DMS 273 (cell line): ENCODE data around the gene LDLRAD2.

Source experiments
- DNase-seq: peaks from one replicate; lab custom pipeline; 2025; ENCODE audit not compliant: unreplicated experiment; lab: John Stamatoyannopoulos, UW

Gene LDLRAD2

DNA sequence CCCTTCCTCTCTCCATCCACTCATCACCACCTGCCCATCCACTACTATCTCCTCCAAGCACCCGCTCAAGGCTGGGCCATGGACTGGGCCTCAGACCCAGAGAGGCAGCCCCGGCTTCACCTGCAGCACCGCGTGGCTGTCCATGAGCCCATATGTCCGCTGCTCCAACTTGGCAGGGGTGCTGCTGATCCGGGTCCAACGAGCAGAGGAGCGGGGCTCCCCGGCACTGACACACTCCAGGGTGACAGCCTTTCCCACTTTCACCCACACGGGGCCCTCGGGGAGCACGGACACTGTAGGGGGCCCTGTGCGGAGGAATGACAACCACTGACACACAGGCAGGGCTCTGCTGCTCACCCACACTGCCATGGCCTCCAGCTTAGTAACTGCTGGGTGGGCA is 28.9 kb downstream of the LDLRAD2 start:
- no peak for DNase-seq

DNA sequence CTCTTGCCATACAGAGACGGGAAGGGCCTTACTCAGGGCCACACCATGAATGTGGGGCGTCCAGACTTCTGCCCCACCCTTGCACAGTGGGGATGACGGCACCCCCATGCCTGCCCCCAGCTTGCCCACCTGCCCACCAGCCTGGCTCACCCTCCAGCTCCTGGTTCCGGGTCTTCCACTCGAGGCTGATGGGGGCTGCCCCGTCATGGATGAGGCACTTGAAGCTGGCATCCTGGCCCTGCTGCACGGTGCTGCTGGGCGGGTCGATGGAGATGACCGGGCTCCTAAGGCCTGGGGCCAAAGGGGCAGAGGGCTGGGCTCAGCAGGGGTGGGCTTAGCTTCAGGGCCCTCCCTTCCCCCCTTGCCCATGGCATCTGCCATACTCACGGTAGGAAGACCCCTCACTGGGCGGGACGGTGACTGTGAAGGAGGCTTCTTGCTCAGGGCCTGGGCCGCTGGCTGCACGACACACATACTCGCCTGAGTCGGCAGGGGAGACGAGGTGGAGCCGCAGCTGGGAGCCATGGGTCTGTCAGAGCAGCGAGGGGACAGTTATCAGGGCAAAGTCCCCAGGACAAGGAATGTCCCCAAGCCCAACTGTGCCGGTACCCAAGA is 29.9 kb downstream of the LDLRAD2 start:
- DNase-seq, result no peak

- DNase-seq, result no peak
Measured at GRCh38 chr1:21842606-21843162, 30.6 kb downstream of the LDLRAD2 start.

GRCh38 chr1:21843208-21843607 is 31.1 kb downstream of the LDLRAD2 start:
- DNase-seq, result no peak

DNA sequence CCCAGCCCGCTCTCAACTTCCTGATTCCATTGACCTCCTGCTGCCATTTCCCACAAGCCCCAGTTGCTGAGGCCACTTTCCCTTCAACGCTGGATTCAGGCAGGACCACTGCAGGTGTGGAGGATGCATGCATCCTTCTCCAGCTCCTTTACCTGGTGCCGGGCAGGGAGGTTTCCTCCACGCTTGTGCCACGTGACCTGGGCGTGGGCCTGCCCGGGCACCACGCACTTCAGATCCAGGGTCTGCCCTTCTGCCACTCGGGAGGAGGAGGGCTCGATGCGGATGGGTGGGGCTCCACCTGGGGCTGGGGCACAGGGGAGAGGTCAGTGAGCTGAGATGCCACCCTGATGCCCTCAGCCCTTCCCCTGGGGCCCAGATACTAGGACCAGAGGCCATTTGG is 31.9 kb downstream of the LDLRAD2 start:
- no peak for DNase-seq

DNA sequence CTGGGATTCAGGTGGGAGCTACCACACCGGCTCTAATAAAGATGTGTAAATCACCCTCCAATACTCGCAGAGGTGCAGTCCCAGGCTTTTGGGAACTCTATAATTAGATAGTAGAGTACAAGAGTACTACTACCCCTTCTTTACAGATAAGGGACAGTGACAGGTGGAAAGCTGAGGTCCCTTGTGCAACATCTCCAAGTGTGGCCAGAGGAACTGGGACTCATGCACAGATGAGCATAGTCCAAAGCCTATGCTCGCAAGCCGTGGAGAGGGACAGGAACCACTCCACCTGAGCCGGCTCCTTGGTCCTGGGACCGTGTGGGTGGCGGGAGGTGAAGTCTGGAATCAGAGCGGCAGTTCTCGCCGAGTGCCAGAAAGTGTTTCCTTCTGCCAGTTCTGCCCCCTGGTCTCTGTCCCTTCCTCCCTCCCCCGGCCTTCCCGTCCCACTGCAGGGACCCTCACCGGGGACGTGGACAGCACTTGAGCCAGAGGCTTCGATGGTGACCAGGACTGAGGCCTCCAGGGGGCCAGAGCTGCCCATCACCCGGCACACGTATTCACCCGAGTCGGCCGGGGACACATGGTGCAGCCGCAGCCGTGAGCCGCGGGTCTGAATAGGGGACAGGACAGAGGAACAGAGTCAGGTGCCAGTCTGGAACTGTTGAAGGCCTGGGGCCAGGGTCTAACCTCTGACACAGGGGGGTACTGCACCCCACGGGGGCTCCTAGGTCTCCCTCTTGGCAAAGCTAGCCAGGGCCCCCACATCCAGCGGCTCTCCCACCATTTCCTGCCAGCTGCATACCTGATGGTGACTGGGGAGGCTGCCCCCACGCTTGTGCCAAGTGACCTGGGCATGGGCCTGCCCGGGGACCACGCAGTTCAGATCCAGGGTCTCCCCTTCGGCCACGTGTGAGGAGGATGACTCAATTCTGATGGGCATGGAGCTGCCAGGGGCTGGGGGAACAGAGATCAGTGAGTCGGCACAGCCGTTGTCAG is 33.9 kb downstream of the LDLRAD2 start:
- DNase-seq, result no peak

GRCh38 chr1:21847223-21848205 is 35.4 kb downstream of the LDLRAD2 start:
- no peak for DNase-seq

DNA sequence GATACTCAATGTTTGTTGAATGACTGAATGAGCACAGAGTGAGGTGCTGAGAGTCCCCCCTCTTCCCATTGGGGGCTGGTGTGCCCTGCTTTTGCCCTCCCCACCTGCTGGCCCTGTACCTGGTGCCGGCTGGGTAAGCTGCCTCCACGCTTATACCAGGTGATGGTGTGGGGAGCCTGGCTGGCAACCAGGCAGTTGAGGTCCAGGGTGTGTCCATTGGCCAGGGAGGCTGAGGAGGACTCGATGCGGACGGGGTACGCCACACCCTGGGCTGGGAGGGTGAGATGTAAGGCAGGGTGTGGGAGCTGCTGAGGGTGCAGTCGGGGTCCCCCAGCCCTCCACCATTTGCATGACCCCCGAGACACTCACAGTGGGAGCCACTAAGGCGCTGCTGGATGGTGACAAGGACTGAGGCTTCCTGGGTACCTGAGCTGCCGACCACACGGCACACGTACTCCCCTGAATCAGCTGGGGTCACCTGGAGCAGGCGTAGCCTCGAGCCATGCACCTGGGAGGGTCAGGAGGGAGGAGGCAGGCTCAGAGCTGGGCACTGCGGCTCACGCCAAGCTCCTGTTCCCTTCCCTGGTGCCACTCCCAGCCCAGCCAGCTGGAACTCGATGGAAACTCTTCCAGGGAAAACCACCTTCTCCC is 36.6 kb downstream of the LDLRAD2 start:
- DNase-seq, result no peak

- no peak for DNase-seq
Measured at GRCh38 chr1:21849909-21850576, 38.0 kb downstream of the LDLRAD2 start.

DNA sequence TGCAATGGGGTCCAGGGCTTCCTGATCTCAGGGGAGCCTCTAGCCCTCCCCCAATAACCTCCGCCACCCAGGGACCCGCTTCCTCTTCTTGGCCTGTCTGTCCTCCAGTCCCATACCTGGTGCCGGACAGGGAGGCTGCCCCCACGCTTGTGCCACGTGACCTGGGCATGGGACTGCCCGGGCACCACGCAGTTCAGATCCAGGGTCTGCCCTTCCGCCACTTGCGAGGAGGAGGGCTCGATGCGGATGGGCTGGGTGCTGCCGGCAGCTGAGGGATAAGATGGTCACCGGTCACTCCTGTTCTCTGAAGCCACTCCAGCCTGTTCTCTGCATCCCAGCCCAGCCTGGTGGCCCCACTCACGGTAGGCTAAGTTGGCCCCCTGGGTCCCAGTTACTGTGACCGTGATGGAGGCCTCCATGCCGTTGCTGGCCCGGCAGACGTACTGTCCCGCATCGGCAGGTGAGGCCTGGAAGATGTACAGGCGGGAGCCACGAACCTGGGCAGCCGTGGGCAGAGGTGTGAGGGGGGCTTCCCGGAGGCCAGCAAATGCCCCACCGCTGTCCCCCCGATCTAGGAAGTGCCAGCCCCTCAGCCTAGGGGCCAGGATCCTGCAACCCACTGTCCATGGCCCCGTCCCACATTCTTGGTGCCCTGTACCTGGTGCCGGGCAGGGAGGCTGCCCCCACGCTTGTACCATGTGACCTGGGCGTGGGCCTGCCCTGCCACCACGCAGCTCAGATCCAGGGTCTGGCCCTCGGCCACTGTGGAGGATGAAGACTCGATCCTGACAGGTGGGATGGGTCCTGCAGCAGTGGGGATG is 39.6 kb downstream of the LDLRAD2 start:
- no peak for DNase-seq

DNA sequence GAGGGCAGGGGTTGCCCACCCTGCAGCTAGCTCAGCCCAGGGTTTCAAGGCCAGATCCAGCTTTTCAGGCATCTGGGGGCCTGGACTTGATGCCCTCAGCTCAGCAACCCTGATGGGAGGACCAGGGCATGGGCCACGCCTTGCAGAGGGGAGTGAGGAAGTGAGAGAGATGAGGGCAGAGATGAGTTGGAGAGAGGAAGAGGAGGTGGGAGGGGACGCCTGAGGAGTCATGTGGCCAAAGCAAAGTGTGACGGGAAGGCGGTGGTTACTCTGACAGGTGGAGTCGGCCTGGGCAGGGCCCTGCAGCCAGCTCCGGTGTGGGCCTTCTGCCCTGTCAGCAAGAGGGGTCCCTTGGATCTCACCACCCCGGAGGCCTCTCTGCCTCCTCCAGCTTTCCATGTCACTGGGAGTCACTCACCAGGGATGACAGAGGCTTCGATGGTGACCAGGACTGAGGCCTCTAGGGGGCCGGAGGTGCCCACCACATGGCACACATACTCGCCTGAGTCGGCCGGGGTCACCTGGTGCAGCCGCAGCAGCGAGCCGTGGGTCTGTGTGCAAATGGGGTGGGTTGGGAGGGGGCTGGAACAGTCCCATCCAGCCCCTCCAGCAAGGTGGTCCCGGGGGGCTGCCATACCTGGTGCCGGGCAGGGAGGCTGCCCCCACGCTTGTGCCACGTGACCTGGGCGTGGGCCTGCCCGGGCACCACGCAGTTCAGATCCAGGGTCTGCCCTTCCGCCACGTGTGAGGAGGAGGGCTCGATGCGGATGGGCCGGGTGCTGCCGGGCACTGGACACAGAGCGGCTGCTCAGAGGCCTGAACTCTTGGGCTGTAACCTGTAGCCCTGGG is 40.4 kb downstream of the LDLRAD2 start:
- no peak for DNase-seq

DNA sequence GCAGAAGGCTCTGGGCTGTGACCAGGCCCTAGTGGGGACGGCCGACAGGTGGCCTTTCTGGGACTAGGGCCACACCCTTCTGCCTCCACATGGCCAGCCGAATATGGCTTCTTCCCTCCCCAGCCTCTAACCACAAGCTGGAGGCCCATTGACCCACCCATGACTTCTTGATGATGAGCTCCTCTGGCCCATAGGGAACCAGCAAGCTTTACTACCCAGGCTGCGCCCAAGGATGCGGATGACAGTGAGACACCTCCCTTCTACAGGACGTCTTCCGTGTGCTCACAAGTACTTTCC is 41.0 kb downstream of the LDLRAD2 start:
- DNase-seq, result no peak

GRCh38 chr1:21854090-21854750 is 42.2 kb downstream of the LDLRAD2 start:
- no peak for DNase-seq

GRCh38 chr1:21854751-21855131 is 42.7 kb downstream of the LDLRAD2 start:
- DNase-seq, result no peak

DNA sequence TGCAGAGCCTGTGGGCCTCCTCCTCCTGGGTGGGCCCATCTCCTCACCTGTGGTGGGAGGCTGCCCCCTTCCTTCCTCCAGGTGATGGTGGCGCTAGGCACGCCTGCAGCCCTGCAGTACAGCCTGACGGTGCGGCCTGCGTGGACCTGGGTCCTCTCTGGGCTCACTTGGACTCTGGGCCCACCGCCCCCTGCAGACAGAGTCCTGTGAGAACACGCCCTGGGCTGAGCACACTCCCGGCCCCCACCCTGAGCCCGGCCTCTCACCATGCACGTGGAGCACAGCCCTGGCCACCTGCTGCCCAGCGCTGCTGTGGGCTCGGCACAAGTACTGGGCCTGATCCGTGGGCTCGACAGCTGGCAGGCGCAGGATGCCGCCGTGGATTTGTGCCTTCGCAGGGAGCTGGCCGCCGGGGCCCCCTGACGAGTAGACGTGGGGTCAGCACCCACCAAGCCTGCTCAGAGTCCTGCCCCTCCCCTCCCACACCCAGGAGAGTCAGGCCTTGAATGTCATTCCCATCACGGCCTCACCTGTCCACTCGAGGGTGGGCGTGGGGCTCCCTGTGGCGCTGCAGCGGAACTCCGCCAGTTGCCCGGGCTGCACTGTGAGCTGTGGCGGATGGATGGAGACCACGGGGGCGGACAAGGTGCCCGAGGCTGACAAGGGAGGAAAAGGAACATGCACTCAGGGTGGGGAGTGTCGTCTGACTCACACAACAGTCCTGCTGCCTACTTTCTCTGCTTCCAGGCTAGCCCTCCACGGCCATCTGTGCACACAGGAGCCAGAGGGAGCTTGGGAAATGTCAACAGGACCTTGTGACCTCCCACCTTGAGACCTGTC is 43.4 kb downstream of the LDLRAD2 start:
- peak; percentile 54 for DNase-seq

DNA sequence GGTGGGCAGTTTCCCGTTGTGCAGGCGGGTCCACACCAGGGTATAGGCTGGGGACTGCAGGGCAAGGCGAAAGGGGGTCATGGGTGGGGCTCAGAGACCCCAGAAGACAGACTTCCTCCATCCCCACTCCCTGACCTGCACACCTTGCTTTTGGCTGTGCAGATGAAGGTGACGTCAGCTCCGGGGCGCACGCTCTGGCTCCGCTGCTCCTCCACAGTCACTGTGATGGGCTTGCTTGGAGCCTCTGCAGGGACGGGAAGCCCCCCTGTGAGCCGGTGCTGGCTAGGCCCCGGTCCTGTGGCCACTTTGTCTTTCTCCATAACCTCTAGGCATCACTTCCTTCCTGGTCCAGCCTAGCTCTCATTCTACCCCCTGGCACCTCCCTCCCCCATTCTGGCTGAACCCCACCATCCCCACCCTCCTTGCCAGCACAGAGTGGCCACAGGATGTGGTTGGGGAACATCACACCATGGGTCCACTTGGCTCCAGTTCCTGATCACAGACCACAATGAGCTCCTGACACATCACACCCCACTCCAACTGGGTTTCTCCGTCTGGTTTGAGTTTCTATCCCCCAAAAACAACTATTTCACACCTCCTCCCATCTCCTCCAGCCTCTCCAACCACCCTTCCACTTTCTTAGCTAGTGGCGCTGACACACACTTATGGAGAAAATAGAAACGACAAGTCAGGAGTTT is 45.2 kb downstream of the LDLRAD2 start:
- no peak for DNase-seq
